CD4-positive, alpha-beta T cell treated with Interferon alpha-2 for 1 hour (primary cell): Measurements from ENCODE around the gene KCNK10.

Experiments
- DNase-seq, 2 donors: peaks; one replicate each; pipeline ENCODE4 v3.0.0-alpha.2; 2020 to 2022

KCNK10 gene

GRCh38 chr14:88323086-88323522 is at the start of gene KCNK10:
Gene KCNK10 (minus strand): TSS chr14:88323269. CDS start chr14:88322798, 471 bp downstream.
- DNase-seq, result no peak

GRCh38 chr14:88369496-88369895 is 46.4 kb upstream of the KCNK10 start:
- DNase-seq, result no peak

- no peak for DNase-seq
These were observed 41.8 kb upstream of the KCNK10 start for GRCh38 chr14:88364710-88365413.

GRCh38 chr14:88363644-88364043 is 40.6 kb upstream of the KCNK10 start:
- no peak for DNase-seq

GRCh38 chr14:88359500-88359899 is 36.4 kb upstream of the KCNK10 start:
- DNase-seq, result no peak

- DNase-seq, result no peak
These were observed 31.3 kb upstream of the KCNK10 start for GRCh38 chr14:88354358-88354757.

GRCh38 chr14:88352698-88353097 is 29.6 kb upstream of the KCNK10 start:
- DNase-seq, result no peak

GRCh38 chr14:88351966-88352691 is 29.1 kb upstream of the KCNK10 start:
- DNase-seq, result no peak

GRCh38 chr14:88348546-88348945 is 25.5 kb upstream of the KCNK10 start:
- no peak for DNase-seq

- no peak for DNase-seq
These were observed 23.1 kb upstream of the KCNK10 start for GRCh38 chr14:88346048-88346639.

- DNase-seq, result no peak
These were observed 19.9 kb upstream of the KCNK10 start for GRCh38 chr14:88342980-88343379.

- DNase-seq, result no peak
These were observed 17.3 kb upstream of the KCNK10 start for GRCh38 chr14:88340357-88340756.

- DNase-seq, result no peak
These were observed 10.0 kb upstream of the KCNK10 start for GRCh38 chr14:88333036-88333435.

- no peak for DNase-seq
These were observed 4.4 kb upstream of the KCNK10 start for GRCh38 chr14:88327497-88327896.

GRCh38 chr14:88326352-88327103 is 3.5 kb upstream of the KCNK10 start:
- DNase-seq, result no peak

- no peak for DNase-seq
These were observed 2.8 kb upstream of the KCNK10 start for GRCh38 chr14:88325883-88326282.

GRCh38 chr14:88324930-88325329 is 1.9 kb upstream of the KCNK10 start:
- DNase-seq, result no peak

- no peak for DNase-seq
These were observed 1.4 kb upstream of the KCNK10 start for GRCh38 chr14:88324491-88324890.

GRCh38 chr14:88323523-88324199 is 592 bp upstream of the KCNK10 start:
- DNase-seq, result no peak

- no peak for DNase-seq
These were observed 474 bp downstream of the KCNK10 start for GRCh38 chr14:88322504-88323085.

- DNase-seq, result no peak
These were observed 1.2 kb downstream of the KCNK10 start for GRCh38 chr14:88321692-88322503.
